Panc1 (cell line): ENCODE data around the gene PSMB2.

ENCODE experiments used
- CTCF ChIP-seq: fragments of 450-650 bp; IDR thresholded peaks from 2 replicates; pipeline ENCODE4 v1.5.1; 2017; ENCODE audit warnings: mild to moderate bottlenecking
- POLR2AphosphoS5 ChIP-seq: IDR thresholded peaks from 2 replicates; pipeline ENCODE4 v1.6.1; 2012; ENCODE audit warnings: mild to moderate bottlenecking, low read depth, low read length, moderate library complexity
- REST ChIP-seq, 2 experiments: IDR thresholded peaks; 2 replicates each; pipeline ENCODE4 v1.6.1; 2011 to 2012; ENCODE audit warnings: low read depth in 2 of 2, control low read depth in 1 of 2, low read length in 1 of 2, mild to moderate bottlenecking in 1 of 2, moderate library complexity in 1 of 2; ENCODE audit not compliant: insufficient read depth in 1 of 2
- TCF7L2 ChIP-seq: IDR thresholded peaks from 2 replicates; pipeline ENCODE4 v1.6.1; 2011; ENCODE audit warnings: mild to moderate bottlenecking, low read depth, low read length, inconsistent platforms

- TF ChIP-seq CTCF (no peak), POLR2AphosphoS5 (no peak), REST (IDR thresholded peaks at IDR 0.05; ENCODE audit: insufficient read depth in 1 of 2, low read depth in 2 of 2, low read length in 1 of 2) (no peak), TCF7L2 (no peak)
Measured at GRCh38 chr1:35672116-35672515, 30.8 kb upstream of the PSMB2 start.
